IPS-20b (cell line): Measurements from ENCODE around the gene CSE1L.
"Not testable (repeated sequence)": the region's sequence is repeated elsewhere in the genome, so short reads cannot be mapped to it uniquely, and the experiment has no call there.

Experiments
- H3K27ac ChIP-seq: one replicate; pipeline ENCODE4 v1.5.1; 2013; ENCODE audit warnings: low read length
- H3K27me3 ChIP-seq: 2 replicates; pipeline ENCODE4 v1.6.1; 2013; ENCODE audit warnings: mild to moderate bottlenecking, low read length, inconsistent platforms; ENCODE audit not compliant: insufficient read depth
- H3K36me3 ChIP-seq: 2 replicates; pipeline ENCODE4 v1.6.1; 2013; ENCODE audit warnings: low read depth, mild to moderate bottlenecking, inconsistent platforms, low read length, moderate library complexity; ENCODE audit not compliant: insufficient read depth
- H3K4me1 ChIP-seq: 2 replicates; pipeline ENCODE4 v1.6.1; 2013; ENCODE audit warnings: mild to moderate bottlenecking, control low read depth, inconsistent platforms, low read length, moderate library complexity; ENCODE audit not compliant: insufficient read depth
- H3K4me3 ChIP-seq: 2 replicates; pipeline ENCODE4 v1.5.1; 2013; ENCODE audit warnings: mild to moderate bottlenecking, low read length, inconsistent platforms
- H3K9ac ChIP-seq: 2 replicates; pipeline ENCODE4 v1.6.1; 2013; ENCODE audit warnings: low read depth, mild to moderate bottlenecking, inconsistent platforms, low read length, moderate library complexity
- H3K9me3 ChIP-seq: 2 replicates; pipeline ENCODE4 v1.6.1; 2013; ENCODE audit warnings: mild to moderate bottlenecking, low read depth, low read length, inconsistent platforms; ENCODE audit not compliant: insufficient read depth

CSE1L gene

GRCh38 chr20:49078310-49078709, 32.2 kb downstream of the CSE1L start:
- Histone ChIP-seq H3K4me1 (no peaks in the 10 kb centered on the region), H3K4me3 (no peak overlapping the region), H3K9ac (no peak overlapping the region), H3K9me3 (no peaks in the 10 kb centered on the region), H3K27me3 (no peaks in the 10 kb centered on the region), H3K36me3 (peaks cover 99% of the 10 kb centered on the region), H3K27ac (no peak overlapping the region)

GRCh38 chr20:49082295-49082694, 36.2 kb downstream of the CSE1L start:
- H3K4me1 ChIP-seq, H3K4me3 ChIP-seq, H3K9ac ChIP-seq, H3K9me3 ChIP-seq, H3K27me3 ChIP-seq, H3K27ac ChIP-seq: not testable (repeated sequence)
- peaks cover 100% of the 10 kb centered on the region for H3K36me3 ChIP-seq

- H3K9me3 ChIP-seq: no peaks in the 10 kb centered on the region
- H3K4me1 ChIP-seq: no peaks in the 10 kb centered on the region
- peaks cover 100% of the 10 kb centered on the region for H3K36me3 ChIP-seq
- H3K4me3 ChIP-seq: no peak overlapping the region
- H3K9ac ChIP-seq: no peak overlapping the region
- H3K27me3 ChIP-seq: no peaks in the 10 kb centered on the region
- no peak overlapping the region for H3K27ac ChIP-seq
Measured at GRCh38 chr20:49091104-49091503, 45.0 kb downstream of the CSE1L start.

GRCh38 chr20:49091762-49092161, 45.6 kb downstream of the CSE1L start:
- peaks cover 100% of the 10 kb centered on the region for H3K36me3 ChIP-seq

GRCh38 chr20:49096203-49096730, 50.2 kb downstream of the CSE1L start:
- Histone ChIP-seq H3K27ac (no peak overlapping the region), H3K27me3 (no peaks in the 10 kb centered on the region), H3K9ac (no peak overlapping the region), H3K9me3 (no peaks in the 10 kb centered on the region), H3K4me1 (no peaks in the 10 kb centered on the region), H3K36me3 (peaks cover 96% of the 10 kb centered on the region), H3K4me3 (no peak overlapping the region)

More at GRCh38 chr20:49091762-49092161, 45.6 kb downstream of the CSE1L start:
- Histone ChIP-seq H3K4me3 (no peak overlapping the region), H3K27me3 (no peaks in the 10 kb centered on the region), H3K9ac (no peak overlapping the region), H3K27ac (no peak overlapping the region), H3K9me3 (no peaks in the 10 kb centered on the region), H3K4me1 (no peaks in the 10 kb centered on the region)

GRCh38 chr20:49097159-49097558, 51.0 kb downstream of the CSE1L start:
- Histone ChIP-seq H3K9me3 (no peaks in the 10 kb centered on the region), H3K4me1 (no peaks in the 10 kb centered on the region), H3K9ac (no peak overlapping the region), H3K27ac (no peak overlapping the region), H3K27me3 (no peaks in the 10 kb centered on the region), H3K4me3 (no peak overlapping the region), H3K36me3 (peaks cover 96% of the 10 kb centered on the region)

GRCh38 chr20:49098136-49098535, 52.0 kb downstream of the CSE1L start:
- Histone ChIP-seq H3K9ac (no peak overlapping the region), H3K27me3 (no peaks in the 10 kb centered on the region), H3K36me3 (peaks cover 96% of the 10 kb centered on the region), H3K4me1 (no peaks in the 10 kb centered on the region), H3K27ac (no peak overlapping the region), H3K9me3 (no peaks in the 10 kb centered on the region), H3K4me3 (no peak overlapping the region)

- H3K4me1 ChIP-seq: no peaks in the 10 kb centered on the region
- H3K36me3 ChIP-seq: peaks cover 96% of the 10 kb centered on the region
- H3K9ac ChIP-seq: no peak overlapping the region
- no peaks in the 10 kb centered on the region for H3K9me3 ChIP-seq
- no peak overlapping the region for H3K27ac ChIP-seq
- no peak overlapping the region for H3K4me3 ChIP-seq
- no peaks in the 10 kb centered on the region for H3K27me3 ChIP-seq
Measured at GRCh38 chr20:49099011-49099410, 52.9 kb downstream of the CSE1L start.

GRCh38 chr20:49100292-49100691, 54.2 kb downstream of the CSE1L start:
- H3K9me3 ChIP-seq, H3K27me3 ChIP-seq, H3K4me1 ChIP-seq, H3K4me3 ChIP-seq, H3K9ac ChIP-seq, H3K27ac ChIP-seq: not testable (repeated sequence)
- peaks cover 92% of the 10 kb centered on the region for H3K36me3 ChIP-seq

- Histone ChIP-seq H3K4me3 (no peak overlapping the region), H3K27ac (no peak overlapping the region), H3K27me3 (no peaks in the 10 kb centered on the region), H3K36me3 (peaks cover 85% of the 10 kb centered on the region), H3K9ac (no peak overlapping the region), H3K9me3 (no peaks in the 10 kb centered on the region), H3K4me1 (no peaks in the 10 kb centered on the region)
Measured at GRCh38 chr20:49100972-49101371, 54.9 kb downstream of the CSE1L start.

- Histone ChIP-seq H3K4me3 (no peak overlapping the region), H3K27me3 (no peaks in the 10 kb centered on the region), H3K27ac (no peak overlapping the region), H3K36me3 (peaks cover 66% of the 10 kb centered on the region), H3K9ac (no peak overlapping the region), H3K9me3 (no peaks in the 10 kb centered on the region), H3K4me1 (no peaks in the 10 kb centered on the region)
Measured at GRCh38 chr20:49103019-49103418, 56.9 kb downstream of the CSE1L start.

GRCh38 chr20:49103647-49104364, 57.7 kb downstream of the CSE1L start:
- Histone ChIP-seq H3K4me3 (no peak overlapping the region), H3K9me3 (no peaks in the 10 kb centered on the region), H3K27ac (no peak overlapping the region), H3K4me1 (no peaks in the 10 kb centered on the region), H3K9ac (no peak overlapping the region), H3K36me3 (peaks cover 59% of the 10 kb centered on the region), H3K27me3 (no peaks in the 10 kb centered on the region)
